ENCODE measurements around the gene SLC25A26. TPM values are rescaled to one million over a fixed set of nuclear protein-coding genes. Genes with fewer than 3 reads are reported as not detected.
A peak's percentile ranks its signal among the peaks of the same experiment; 100 is the strongest.

SLC25A26 gene
- total RNA-seq, 4 donors from 2014 or later: 8.5 to 26.3 (median 16.7) TPM

GRCh38 chr3:66402596-66403290 lies 181.9 kb downstream of the SLC25A26 start:
- intact Hi-C loops (cut with DNase I): no loop called here

DNA sequence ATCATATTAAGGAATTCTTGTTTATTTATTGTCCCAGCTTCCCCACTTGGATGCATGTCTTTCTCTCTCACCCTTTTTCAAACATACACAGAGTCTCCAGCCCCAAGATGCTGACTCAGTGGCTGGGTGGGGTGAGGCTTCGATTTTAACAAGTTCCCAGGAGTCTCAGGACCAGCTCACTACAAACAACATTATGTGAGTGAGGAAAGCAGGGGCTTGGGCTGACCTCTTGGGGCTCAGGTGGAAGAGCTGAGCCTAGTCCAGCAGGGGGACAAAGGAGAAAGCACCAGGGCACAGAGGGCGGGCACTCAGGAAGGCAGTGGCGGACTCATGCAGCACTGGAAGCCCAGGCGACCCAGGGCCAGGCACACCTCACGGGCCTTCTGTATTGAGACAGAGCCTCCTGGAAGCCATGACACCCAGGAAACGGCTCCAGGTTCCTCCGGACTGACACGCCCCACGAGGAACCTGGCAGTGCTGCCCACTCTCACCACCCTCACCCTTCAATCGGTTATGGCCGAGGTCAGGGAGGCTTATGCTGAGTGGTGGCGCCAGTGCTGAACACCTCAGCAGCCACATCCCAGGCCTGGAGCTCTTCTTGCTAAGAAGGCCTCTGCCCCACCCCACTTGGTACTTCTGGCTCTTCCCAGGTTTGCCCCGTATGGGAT lies 182.7 kb downstream of the SLC25A26 start:
- intact Hi-C loops (cut with DNase I): no loop called here
- WGBS, 2 donors: 33 to 85% methylated on average over 4 to 5 of the region's 13 CpGs
- Histone ChIP-seq H3K4me1 (peaks cover 0 to 66% (median 17%) of the 10 kb centered on the region in 3 donors), H3K9me3 (no peaks in the 10 kb centered on the region), H3K36me3 (peaks cover 0 to 89% (median 0%) of the 10 kb centered on the region in 3 donors), H3K27me3 (no peaks in the 10 kb centered on the region), H3K27ac (peak overlapping the region in 3 of 4 donors; percentile 11 to 64 (median 27)), H3K4me3 (no peak overlapping the region)
- no peak for DNase-seq
- no peak for TF ChIP-seq POLR2A (IDR thresholded peaks at IDR 0.05)
- no peak for TF ChIP-seq CTCF (IDR thresholded peaks at IDR 0.05)

More at GRCh38 chr3:66402596-66403290, 181.9 kb downstream of the SLC25A26 start:
- DNase-seq: no peak
- peaks cover 0 to 90% (median 0%) of the 10 kb centered on the region in 3 donors for H3K36me3 ChIP-seq
- H3K4me3 ChIP-seq: no peak overlapping the region
- H3K9me3 ChIP-seq: no peaks in the 10 kb centered on the region
- TF ChIP-seq POLR2A (IDR thresholded peaks at IDR 0.05) (no peak), CTCF (IDR thresholded peaks at IDR 0.05) (no peak)
- H3K27me3 ChIP-seq: no peaks in the 10 kb centered on the region
- peaks cover 0 to 61% (median 14%) of the 10 kb centered on the region in 3 donors for H3K4me1 ChIP-seq
- WGBS, 2 donors: 87% methylated on average over 10 to 13 of the region's 13 CpGs
- H3K27ac ChIP-seq: no peak overlapping the region

GRCh38 chr3:66404197-66404596 lies 183.4 kb downstream of the SLC25A26 start:
- no peak overlapping the region for H3K4me3 ChIP-seq
- peak overlapping the region in 3 of 4 donors; percentile 12 to 64 (median 27) for H3K27ac ChIP-seq
- intact Hi-C loops (cut with DNase I): no loop called here
- H3K4me1 ChIP-seq: peaks cover 0 to 73% (median 17%) of the 10 kb centered on the region in 3 donors
- no peaks in the 10 kb centered on the region for H3K9me3 ChIP-seq
- no peaks in the 10 kb centered on the region for H3K27me3 ChIP-seq
- WGBS, 2 donors: 61 to 76% methylated on average over 15 of the region's 15 CpGs
- TF ChIP-seq CTCF (IDR thresholded peaks at IDR 0.05) (no peak), POLR2A (IDR thresholded peaks at IDR 0.05) (no peak)
- H3K36me3 ChIP-seq: peaks cover 0 to 84% (median 0%) of the 10 kb centered on the region in 3 donors
- no peak for DNase-seq

DNA sequence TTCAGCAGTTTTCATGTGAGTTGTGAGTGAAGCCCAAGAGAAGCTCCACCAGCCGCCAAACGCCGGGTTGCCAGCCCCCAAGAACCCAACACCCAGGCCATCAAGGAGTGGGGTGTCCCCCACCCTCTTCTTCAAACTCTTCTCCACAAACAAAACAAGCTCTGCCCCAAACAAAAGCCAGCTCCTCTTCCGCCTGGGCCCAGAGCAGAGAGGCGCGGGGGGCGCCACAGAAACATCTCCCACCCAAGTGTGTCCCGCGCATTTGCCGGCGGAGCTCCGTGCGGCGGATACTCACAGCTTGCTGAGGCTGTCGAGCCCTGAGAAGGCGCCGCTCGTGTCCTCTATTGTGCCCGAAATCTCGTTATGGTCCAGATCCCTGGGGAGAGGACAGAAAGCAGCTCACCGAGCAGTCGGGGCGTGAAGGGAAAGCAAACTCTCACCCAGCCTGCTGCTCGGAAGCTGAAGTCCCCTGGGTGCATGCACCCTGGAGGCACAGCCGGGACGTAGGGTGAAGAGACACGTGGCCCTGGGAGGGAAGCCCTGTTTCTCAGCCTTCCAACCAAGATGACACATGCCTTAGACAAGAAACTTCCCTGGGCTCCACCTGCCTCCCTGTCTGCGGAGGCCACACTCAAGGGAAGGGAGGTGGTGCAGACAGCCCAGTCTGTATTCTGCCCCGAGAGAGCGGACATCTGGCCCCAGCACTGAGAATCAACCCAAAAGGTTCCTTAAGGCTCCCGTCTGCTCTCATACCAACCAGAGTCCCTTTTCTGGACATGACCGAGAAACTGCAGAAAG lies 184.3 kb downstream of the SLC25A26 start:
- no peak for DNase-seq
- intact Hi-C loops (cut with DNase I): loop anchor here (5.0 kb wide), 1 partner anchor 412 kb away; no protein-coding TSS in a partner anchor
- H3K4me3 ChIP-seq: no peak overlapping the region
- no peaks in the 10 kb centered on the region for H3K27me3 ChIP-seq
- peaks cover 0 to 84% (median 0%) of the 10 kb centered on the region in 3 donors for H3K36me3 ChIP-seq
- H3K4me1 ChIP-seq: peaks cover 0 to 76% (median 17%) of the 10 kb centered on the region in 3 donors
- no peaks in the 10 kb centered on the region for H3K9me3 ChIP-seq
- 97 to 100% methylated on average over 4 to 6 of the region's 32 CpGs for WGBS, 2 donors
- peak overlapping the region in 3 of 4 donors; percentile 35 to 64 (median 47) for H3K27ac ChIP-seq
- no peak for TF ChIP-seq POLR2A (IDR thresholded peaks at IDR 0.05)
- TF ChIP-seq CTCF (IDR thresholded peaks at IDR 0.05): no peak
